Panc1 (cell line): ENCODE measurements around the gene CFAP299. TPM values are rescaled to one million over a fixed set of nuclear protein-coding genes. Genes with fewer than 3 reads are reported as not detected.

ENCODE experiments used
- ATAC-seq: fragments of 200-7000 bp; cut with Tn5 transposase; 2 replicates; pipeline ENCODE4 v1.9.1; 2020; ENCODE audit warnings: mild to moderate bottlenecking, moderate library complexity
- BruUV-seq: library from RNA; stranded (reverse); fragments of 400-500 nt; replicated peaks from 2 replicates; lab custom pipeline; 2021; lab: Mats Ljungman, UMichigan
- CTCF ChIA-PET: fragments of 300-600 bp; sonication (Branson Sonifier 250); formaldehyde crosslinking; loops from one replicate; lab custom pipeline; 2022; ENCODE audit warnings: antibody characterized with exemption; lab: Charles Lee
- POLR2A ChIA-PET: fragments of 300-600 bp; sonication (Branson Sonifier 250); formaldehyde crosslinking; loops from one replicate; lab custom pipeline; 2022; ENCODE audit warnings: antibody characterized with exemption; lab: Charles Lee
- DNase-seq: peaks from one replicate; pipeline ENCODE4 v3.0.0-alpha.2; 2010; ENCODE audit warnings: low read depth, low spot score
- H3K27ac ChIP-seq: 2 replicates; pipeline ENCODE4 v1.5.1; 2011; ENCODE audit warnings: mild to moderate bottlenecking, low read length, inconsistent platforms
- H3K27me3 ChIP-seq: fragments of 200-500 bp; sonication (Bioruptor generic); 2 replicates; pipeline ENCODE4 v1.6.0; 2014; ENCODE audit warnings: low read length, inconsistent platforms; ENCODE audit not compliant: control insufficient read depth, insufficient read depth
- H3K36me3 ChIP-seq: fragments of 200-500 bp; sonication (Bioruptor generic); 2 replicates; pipeline ENCODE4 v1.5.1; 2014; ENCODE audit warnings: inconsistent platforms, mild to moderate bottlenecking, low read length, moderate library complexity; ENCODE audit not compliant: control insufficient read depth, insufficient read depth
- H3K4me1 ChIP-seq: 2 replicates; pipeline ENCODE4 v1.5.1; 2011; ENCODE audit warnings: inconsistent platforms, mild to moderate bottlenecking, low read length, moderate library complexity; ENCODE audit not compliant: control insufficient read depth, insufficient read depth
- H3K4me3 ChIP-seq, 2 experiments: 2 replicates each; pipeline ENCODE4 v1.5.1; 2011 to 2012; ENCODE audit warnings: low read depth in 2 of 2, low read length in 2 of 2, mild to moderate bottlenecking in 2 of 2, inconsistent platforms in 1 of 2, moderate library complexity in 1 of 2
- H3K9me3 ChIP-seq: fragments of 200-500 bp; sonication (Bioruptor generic); 2 replicates; pipeline ENCODE4 v1.5.1; 2014; ENCODE audit warnings: low read depth, mild to moderate bottlenecking, inconsistent platforms, low read length, moderate library complexity; ENCODE audit not compliant: control insufficient read depth, insufficient read depth
- CTCF ChIP-seq: fragments of 450-650 bp; IDR thresholded peaks from 2 replicates; pipeline ENCODE4 v1.5.1; 2017; ENCODE audit warnings: mild to moderate bottlenecking
- POLR2AphosphoS5 ChIP-seq: IDR thresholded peaks from 2 replicates; pipeline ENCODE4 v1.6.1; 2012; ENCODE audit warnings: mild to moderate bottlenecking, low read depth, low read length, moderate library complexity
- REST ChIP-seq, 2 experiments: IDR thresholded peaks; 2 replicates each; pipeline ENCODE4 v1.6.1; 2011 to 2012; ENCODE audit warnings: low read depth in 2 of 2, control low read depth in 1 of 2, low read length in 1 of 2, mild to moderate bottlenecking in 1 of 2, moderate library complexity in 1 of 2; ENCODE audit not compliant: insufficient read depth in 1 of 2
- SIN3A ChIP-seq: IDR thresholded peaks from 2 replicates; pipeline ENCODE4 v1.6.1; 2012; ENCODE audit warnings: low read depth, mild to moderate bottlenecking, low read length, moderate library complexity, borderline replicate concordance; ENCODE audit not compliant: insufficient read depth
- TCF7L2 ChIP-seq: IDR thresholded peaks from 2 replicates; pipeline ENCODE4 v1.6.1; 2011; ENCODE audit warnings: mild to moderate bottlenecking, low read depth, low read length, inconsistent platforms
- in situ Hi-C: cut with HindIII; loops from 2 replicates; pipeline ENCODE4 v1.10.0; 2016; ENCODE audit warnings: low sequenced_read_pairs, low pct_unique_long_range_greater_than_20kb
- intact Hi-C: fragments of 100-400 bp; cut with micrococcal nuclease; formaldehyde crosslinking; loops from one replicate; pipeline ENCODE4 v1.10.0; 2022; ENCODE audit not compliant: unreplicated experiment
- total RNA-seq: library from RNA; stranded (reverse); gene quantifications from one replicate; pipeline ENCODE4 v1.2.1, GENCODE V29; 2021; ENCODE audit not compliant: unreplicated experiment

Gene CFAP299
- total RNA-seq, 1 experiment from 2014 or later: not detected

DNA sequence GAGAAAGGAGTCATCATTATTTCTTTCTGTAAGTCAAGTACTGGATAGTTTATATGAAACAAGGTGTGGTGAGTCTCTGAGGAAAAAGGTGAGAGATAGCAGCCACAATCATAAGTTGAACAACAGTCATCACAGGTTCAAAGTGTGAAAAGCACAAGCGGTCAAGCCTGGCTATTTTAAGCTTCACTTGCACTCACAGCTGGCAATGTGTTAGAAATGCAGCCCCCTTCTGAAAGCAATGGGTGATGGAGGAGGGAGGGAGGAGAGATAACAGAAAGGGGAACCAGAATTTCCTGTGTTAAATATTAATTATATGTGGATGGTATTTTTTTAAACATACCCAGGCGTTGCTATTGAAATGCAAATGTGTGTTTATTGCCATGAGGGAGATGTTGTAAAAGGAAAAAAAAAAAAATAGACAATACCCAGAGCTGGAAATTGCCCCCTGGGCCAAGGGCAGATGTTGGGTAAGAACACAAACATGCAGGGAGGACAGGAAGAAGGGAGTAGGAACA is 668.1 kb downstream of the CFAP299 start:
- intact Hi-C loops: no loop called here
- in situ Hi-C loops: no loop called here
- ChIA-PET POLR2A (no interaction called here), CTCF (no interaction called here)
- DNase-seq (no peak), ATAC-seq (no peak)
- Histone ChIP-seq H3K4me1 (no peaks in the 10 kb centered on the region), H3K36me3 (no peaks in the 10 kb centered on the region), H3K27me3 (no peaks in the 10 kb centered on the region), H3K9me3 (no peaks in the 10 kb centered on the region), H3K27ac (no peak overlapping the region), H3K4me3 (no peak overlapping the region)
- no peak for TF ChIP-seq TCF7L2
- TF ChIP-seq CTCF: no peak
- TF ChIP-seq REST (IDR thresholded peaks at IDR 0.05; ENCODE audit: insufficient read depth in 1 of 2, low read depth in 2 of 2, low read length in 1 of 2): no peak
- TF ChIP-seq POLR2AphosphoS5: no peak
- TF ChIP-seq SIN3A: no peak
- BruUV-seq: no TSS peak

DNA sequence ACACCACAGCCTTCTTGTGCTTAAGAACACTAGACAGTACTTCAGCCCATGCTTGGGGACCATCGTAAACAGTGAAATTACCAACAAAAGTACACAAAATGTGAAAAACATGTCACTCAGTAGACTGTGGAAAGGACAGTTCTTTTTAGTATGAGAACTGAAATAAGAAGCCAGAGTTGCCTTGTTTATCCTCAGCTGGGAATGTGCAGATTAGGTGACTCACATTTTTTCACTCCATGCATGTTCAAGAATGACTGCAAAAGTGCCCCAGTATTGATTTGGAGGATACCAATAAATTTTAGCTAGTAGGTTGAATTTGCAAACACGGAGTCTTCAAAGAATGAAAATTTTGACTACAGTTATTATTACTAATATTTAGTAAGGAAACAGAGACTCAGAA is 671.9 kb downstream of the CFAP299 start:
- in situ Hi-C loops: no loop called here
- no TSS peak for BruUV-seq
- TF ChIP-seq TCF7L2: no peak
- no peak for TF ChIP-seq SIN3A
- no peak for TF ChIP-seq REST (IDR thresholded peaks at IDR 0.05; ENCODE audit: insufficient read depth in 1 of 2, low read depth in 2 of 2, low read length in 1 of 2)
- no peak for TF ChIP-seq POLR2AphosphoS5
- no peak for TF ChIP-seq CTCF
- ATAC-seq (no peak), DNase-seq (no peak)
- Histone ChIP-seq H3K36me3 (no peaks in the 10 kb centered on the region), H3K27ac (no peak overlapping the region), H3K27me3 (no peaks in the 10 kb centered on the region), H3K4me1 (no peaks in the 10 kb centered on the region), H3K4me3 (no peak overlapping the region), H3K9me3 (no peaks in the 10 kb centered on the region)
- intact Hi-C loops: no loop called here
- ChIA-PET POLR2A (no interaction called here), CTCF (no interaction called here)
